NOMO-1 (cell line): ENCODE data around the gene SORCS2.

Source experiments
- DNase-seq, 2 experiments: peaks; one replicate each; lab custom pipeline; 2025; ENCODE audit not compliant: unreplicated experiment in 2 of 2; lab: John Stamatoyannopoulos, UW

SORCS2 gene

DNA sequence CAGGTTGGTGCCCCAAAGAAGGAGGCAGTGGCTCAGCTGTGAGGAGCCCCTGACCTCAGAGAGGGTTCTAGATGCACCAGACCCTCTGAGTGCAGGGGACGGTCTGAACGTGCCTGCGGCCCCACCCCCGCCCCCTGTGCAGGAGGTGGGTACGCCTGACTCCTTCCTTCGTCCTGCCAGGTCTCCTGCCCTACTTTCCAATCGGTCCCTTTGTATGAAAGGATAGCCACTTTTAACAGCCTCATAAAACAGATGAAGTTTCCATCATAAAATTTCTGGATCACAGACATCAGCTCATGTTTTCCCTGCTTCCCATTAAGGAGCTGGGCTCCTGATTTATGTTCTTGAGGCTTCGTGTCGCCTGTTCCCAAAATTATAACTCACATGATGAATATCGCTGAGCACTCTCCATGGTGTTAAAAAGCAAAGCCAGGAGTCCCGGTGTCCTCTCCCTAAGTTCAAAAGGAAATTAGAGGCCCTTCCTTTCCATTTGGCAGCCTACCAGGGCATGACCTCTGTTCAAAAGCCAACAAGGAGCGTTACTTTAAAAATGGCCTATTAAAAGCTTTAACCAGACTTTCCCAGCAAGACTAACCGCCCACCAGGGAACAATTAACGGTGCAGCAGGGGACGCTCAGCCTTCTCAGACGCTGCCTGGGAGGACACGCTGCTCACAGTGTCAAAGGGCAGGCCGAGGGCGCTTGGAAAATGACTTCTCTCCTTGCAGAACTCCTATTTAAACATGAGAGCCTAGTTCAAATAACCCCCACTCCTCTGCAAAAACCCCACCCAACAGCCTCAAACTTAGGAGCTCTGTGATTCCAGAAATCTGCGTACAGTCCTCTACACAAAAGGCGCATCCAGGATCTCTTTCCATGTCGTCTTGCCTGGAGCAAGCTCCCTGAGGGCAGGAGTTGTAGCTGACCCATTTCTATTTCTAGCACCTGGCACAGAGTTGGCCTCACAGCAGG is 565.4 kb downstream of the SORCS2 start:
- no peak for DNase-seq

GRCh38 chr4:7758476-7758875 is 566.1 kb downstream of the SORCS2 start:
- no peak for DNase-seq

DNA sequence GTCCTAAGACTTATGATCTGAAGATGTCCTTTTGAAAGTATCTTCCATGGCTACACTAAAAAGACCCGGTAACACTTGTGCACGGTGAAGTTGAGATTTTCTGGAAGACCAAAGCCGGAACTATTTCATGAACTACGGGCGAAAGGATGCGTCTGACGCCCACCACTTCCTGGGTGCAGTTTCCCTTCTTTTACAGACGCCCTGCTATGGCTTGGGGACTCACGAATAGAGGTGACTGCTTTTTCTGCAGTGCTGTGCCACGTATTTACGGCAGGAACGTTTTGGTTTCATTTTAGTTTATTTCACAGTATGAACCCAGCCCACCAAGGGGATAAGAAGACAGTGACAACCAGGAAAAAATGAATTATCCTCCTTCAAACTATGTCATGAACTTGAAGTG is 566.9 kb downstream of the SORCS2 start:
- DNase-seq = no peak

DNA sequence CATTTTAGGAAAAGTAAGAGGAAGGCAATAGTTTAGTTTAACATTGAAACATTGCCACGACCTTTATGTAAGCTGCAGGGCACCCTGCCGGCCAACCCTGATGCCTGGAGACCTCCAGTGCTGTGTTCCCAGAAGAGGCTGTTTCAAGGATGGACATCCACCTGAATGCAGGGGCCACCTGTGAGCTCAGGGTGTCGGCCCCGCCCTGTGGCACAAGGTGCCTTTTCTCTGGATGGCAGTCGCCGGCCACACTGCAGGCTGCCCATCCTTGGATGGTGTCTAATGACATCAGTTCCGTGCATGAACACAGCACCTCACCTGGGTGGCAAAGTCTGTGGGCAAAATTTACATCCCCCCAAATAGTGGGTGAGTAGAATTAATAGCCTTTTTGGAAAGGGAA is 567.3 kb downstream of the SORCS2 start:
- no peak for DNase-seq

- no peak for DNase-seq
Observed at GRCh38 chr4:7760228-7760627, 567.9 kb downstream of the SORCS2 start.

DNA sequence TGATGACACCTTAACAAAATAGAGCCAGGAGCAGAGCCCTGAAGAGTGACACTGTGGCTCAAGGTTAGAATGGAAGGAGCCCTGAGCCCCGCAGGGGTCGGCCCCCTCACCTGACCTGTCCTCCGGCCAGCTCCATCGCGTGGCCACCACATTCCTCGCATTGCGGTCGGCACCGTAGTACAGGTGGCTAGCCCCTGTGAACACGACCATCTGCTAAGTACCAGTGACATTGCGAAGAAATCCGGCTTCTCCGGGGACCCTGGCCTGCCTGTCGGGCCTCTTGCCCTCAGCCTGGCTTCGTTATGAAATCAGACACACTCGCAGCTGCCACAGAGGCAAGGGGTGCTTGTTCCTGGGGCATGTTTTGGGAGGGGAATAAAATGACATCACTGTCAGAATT is 568.4 kb downstream of the SORCS2 start:
- DNase-seq = no peak

DNA sequence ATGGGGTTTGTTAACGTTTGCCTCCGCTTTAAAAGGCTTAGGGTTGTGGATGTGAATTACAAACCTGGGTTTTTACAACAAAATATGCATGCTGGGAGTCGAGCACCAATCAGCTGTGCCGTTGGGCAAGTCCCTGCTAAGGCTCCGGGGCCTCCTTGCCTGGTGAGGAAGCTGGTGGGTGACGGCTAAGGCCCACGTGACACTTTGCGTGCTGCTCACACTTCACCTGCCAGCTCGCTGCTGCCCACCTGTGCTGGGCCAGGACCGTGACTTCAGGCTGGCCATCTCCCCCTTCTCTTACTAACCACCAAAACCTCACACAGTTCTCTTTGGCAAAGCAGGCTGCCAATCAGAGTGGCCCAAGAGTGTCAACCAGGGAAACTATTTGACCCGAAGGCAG is 569.0 kb downstream of the SORCS2 start:
- no peak for DNase-seq

DNA sequence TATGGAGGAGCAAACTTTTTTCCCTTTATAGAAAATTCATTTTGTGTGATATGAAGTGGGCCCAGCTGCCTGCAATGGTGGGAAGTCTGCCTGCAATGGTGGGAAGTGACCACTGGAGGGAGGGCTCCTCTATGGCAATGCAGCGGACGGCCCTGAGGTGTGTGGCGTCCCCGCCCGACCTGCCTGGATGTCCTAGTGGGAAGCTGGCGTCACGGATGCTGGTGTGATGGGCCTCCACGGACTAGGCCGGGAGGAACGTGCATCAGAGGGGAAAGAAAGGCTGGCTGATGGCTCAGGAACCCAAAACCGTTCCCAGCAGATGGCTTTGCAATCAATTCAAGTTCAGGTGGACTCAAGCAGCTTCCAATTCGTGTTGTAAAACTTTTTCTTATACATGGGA is 569.4 kb downstream of the SORCS2 start:
- peak in 1 of 2 experiments; percentile 22 for DNase-seq

DNA sequence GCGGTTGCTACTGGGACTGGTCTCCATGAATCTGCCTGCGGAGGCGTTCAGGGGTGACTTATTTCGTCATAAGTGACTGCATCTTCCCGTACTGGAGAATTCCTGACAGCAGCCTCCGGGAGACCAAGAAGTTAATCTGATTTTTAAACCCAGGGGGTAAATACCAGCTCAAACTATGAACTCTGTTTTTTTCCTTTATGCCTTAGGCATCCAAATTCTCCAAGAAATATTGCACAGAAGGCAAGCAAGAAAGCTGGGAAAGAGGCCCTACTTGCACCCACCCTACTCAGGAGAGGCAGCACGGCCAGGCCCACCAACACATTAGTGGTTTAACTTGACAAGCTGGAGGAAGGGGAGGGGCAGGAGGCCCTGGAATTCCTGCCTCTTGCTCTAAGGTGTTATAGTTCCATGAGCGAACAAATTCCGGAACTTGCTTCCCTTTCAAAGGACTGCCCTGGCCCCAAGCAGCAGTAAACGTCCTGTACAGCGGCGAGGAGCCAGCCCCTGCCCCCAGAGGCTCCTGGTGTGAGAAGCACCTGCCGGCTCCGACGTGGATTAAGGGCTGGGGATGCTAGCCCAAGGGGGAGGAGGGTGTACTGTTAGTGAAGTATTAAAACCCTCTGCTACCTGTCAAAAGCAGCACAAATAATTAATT is 570.2 kb downstream of the SORCS2 start:
- DNase-seq = no peak

GRCh38 chr4:7763106-7763505 is 570.8 kb downstream of the SORCS2 start:
- DNase-seq = no peak

- no peak for DNase-seq
Observed at GRCh38 chr4:7763788-7764187, 571.5 kb downstream of the SORCS2 start.

GRCh38 chr4:7764466-7764865 is 572.1 kb downstream of the SORCS2 start:
- DNase-seq = no peak

DNA sequence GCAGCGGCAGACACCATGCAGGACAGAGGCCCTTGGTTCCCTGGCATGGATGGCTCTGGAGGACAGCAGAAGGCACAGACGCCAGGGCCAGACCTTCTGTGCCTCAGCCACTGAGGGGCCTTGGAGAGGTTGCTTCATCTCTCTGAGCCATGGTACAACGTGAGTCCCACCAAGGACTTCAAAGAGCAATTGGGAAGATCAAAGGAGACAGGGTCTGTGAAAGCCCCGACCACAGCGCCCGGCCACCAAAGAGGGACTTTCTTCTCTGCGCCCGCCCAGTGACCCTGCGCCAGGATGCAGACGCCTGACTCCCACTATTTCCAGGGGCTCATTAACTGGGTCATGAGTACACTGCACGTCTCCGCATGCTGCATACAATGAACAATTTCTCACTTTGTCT is 573.3 kb downstream of the SORCS2 start:
- no peak for DNase-seq

DNA sequence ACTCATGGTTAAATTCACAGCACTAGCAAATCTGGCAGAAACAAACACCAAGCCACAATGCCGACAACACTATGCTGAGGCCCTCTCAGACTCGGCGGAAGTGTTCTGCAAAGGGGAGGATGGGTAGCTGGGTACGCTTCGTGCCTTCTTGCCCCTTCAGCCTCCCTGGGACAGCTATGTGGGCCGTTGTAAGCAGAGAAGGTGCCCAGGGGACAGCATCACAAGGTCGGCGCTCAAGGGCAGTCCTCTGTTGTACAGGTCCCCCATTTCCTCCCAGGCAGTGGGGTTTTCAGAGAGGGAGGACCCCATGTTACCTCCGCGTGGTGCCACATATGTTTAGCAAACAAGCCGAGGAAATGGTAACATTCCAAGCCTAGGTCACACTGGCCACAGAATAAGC is 573.7 kb downstream of the SORCS2 start:
- no peak for DNase-seq

DNA sequence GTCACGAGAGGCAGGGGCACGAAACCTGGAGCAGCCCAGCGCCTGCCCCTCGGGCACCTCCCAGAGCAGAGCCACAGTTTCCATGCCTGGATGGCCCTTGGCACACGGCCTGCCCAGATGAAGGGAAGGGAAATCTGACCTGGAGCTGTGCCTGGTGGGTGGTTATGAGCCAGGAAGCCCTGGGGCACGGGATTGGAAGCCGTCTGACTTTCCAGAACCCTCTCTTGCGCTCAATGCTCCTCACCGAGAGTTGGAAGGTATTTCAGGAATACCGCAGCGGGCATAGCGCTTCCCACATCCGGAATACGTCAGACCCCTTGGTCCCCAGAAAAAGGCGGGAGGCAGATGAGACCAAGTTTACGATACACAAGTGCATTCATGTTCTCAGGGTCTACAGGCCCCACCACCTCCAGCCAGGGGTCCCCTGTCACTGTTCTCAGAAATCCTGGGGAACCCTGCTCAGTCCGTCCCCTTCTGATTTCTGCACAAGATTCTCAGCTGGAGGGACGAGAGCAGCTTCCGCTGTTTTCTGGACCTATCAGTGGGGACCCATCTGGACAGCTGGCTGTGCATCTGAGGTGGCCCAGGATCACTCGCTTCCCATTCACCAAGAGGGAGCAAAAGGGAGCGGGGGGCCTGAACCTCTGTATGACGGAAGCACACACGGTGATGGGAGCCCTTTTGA is 574.5 kb downstream of the SORCS2 start:
- DNase-seq = no peak

- no peak for DNase-seq
Observed at GRCh38 chr4:7767526-7767925, 575.2 kb downstream of the SORCS2 start.

DNA sequence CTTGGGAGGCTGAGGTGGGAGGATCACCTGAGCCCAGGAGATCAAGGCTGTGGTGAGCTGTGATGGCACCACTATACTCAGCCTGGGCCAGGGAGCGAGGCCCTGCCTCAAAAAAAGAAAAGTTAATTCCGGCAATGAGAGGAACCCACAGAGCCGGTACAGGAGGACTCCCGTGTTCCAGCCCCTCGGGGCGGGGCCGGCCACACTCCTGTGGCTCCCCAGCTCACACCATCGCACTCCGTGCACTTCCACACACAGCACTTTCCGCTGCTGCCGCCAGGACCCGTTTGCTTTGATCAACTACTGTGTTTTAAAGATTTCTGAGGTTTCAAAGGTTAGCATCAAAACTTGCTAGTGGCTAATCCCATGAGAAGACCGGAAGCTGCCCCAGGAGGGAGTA is 575.6 kb downstream of the SORCS2 start:
- DNase-seq = no peak

- DNase-seq = no peak
Observed at GRCh38 chr4:7768736-7769135, 576.4 kb downstream of the SORCS2 start.

DNA sequence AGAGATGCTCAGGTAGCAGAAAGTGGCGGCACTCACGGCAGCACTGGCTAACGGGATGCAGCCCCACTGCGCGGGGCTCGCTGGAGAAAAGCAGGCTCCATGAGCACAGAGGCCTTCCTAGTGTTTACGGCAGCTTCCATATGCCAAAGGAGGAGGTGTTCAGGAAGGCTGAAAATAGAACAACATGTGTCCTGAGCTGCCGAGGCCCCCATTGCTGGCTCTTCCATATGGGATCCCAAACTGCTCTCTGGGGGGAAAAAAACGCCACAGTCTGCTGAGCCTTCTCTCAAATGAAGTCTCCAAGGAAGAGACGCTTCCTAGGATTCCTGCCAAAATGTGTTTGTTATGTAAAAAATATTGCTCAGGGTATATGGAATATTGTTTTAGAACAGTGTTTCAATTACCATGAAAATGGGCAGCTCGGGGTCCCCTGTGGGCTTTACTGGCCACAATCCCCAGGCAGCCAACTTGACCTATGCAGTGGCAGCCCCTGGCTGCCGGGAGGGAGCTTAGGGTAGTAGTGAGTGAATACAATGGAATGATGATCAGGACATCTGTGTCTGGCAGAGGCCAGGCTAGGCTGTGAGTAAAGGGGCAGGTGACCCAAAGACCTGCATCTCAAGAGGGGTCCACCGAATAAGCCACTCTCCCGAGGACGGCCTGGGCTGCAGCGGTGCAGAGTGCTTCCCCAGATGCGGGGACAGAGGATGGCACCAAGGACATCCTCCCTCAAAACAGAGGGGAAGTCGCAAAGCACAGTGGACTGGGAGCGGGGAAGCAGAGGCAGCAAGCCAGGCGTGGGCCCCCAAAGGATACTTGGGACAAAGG is 577.3 kb downstream of the SORCS2 start:
- DNase-seq = no peak

- peak in 1 of 2 experiments; percentile 5 for DNase-seq
Observed at GRCh38 chr4:7770224-7771050, 578.1 kb downstream of the SORCS2 start.
